Activated naive CD8-positive, alpha-beta T cell treated with anti-CD3 and anti-CD28 coated beads, Interleukin-2, amount 10 ng/mL, durations not matched to agents 7 days and 5 days (primary cell): ENCODE data around the gene TBC1D4. TPM values are rescaled to one million over a fixed set of nuclear protein-coding genes. Genes with fewer than 3 reads are reported as not detected.
"Not testable (repeated sequence)": the region's sequence is repeated elsewhere in the genome, so short reads cannot be mapped to it uniquely, and the experiment has no call there.

Experiments used
- ATAC-seq: fragments of 150-1000 bp; cut with Tn5 transposase; one replicate; pipeline ENCODE4 v1.10.0; 2021; ENCODE audit warnings: low read depth, moderate library complexity
- POLR2A ChIA-PET: fragments of 350-600 bp; sonication (Branson Sonifier 250); formaldehyde crosslinking; loops from one replicate; lab custom pipeline; 2021; ENCODE audit warnings: antibody characterized with exemption; lab: Charles Lee
- DNase-seq: peaks from one replicate; pipeline ENCODE4 v3.0.0; 2021
- H3K27ac Mint-ChIP-seq: one replicate; pipeline ENCODE4 v1.8.0; 2022; ENCODE audit warnings: mild to moderate bottlenecking, mixed read lengths
- H3K27me3 Mint-ChIP-seq: one replicate; pipeline ENCODE4 v1.8.0; 2022; ENCODE audit warnings: mild to moderate bottlenecking, moderate library complexity, mixed read lengths
- H3K36me3 Mint-ChIP-seq: one replicate; pipeline ENCODE4 v1.8.0; 2021; ENCODE audit warnings: mild to moderate bottlenecking, mixed read lengths
- H3K4me1 Mint-ChIP-seq: one replicate; pipeline ENCODE4 v1.8.0; 2021; ENCODE audit warnings: mixed read lengths
- H3K4me3 Mint-ChIP-seq: one replicate; pipeline ENCODE4 v1.8.0; 2022; ENCODE audit warnings: mild to moderate bottlenecking, moderate library complexity, mixed read lengths
- H3K9me3 Mint-ChIP-seq: one replicate; pipeline ENCODE4 v1.8.0; 2021; ENCODE audit warnings: mixed read lengths
- total RNA-seq, 2 experiments: library from RNA; stranded (reverse); gene quantifications; one replicate each; pipeline ENCODE4 v1.2.3, GENCODE V29; 2021

Gene TBC1D4
- total RNA-seq, 2 experiments from 2014 or later, result 19.4 to 21.0 TPM

- no peak overlapping the region for H3K27ac Mint-ChIP-seq
- H3K4me1 Mint-ChIP-seq, result peaks cover 1% of the 10 kb centered on the region
- no peak overlapping the region for H3K4me3 Mint-ChIP-seq
- H3K9me3 Mint-ChIP-seq, result peaks cover 4% of the 10 kb centered on the region
- H3K27me3 Mint-ChIP-seq, result peaks cover 9% of the 10 kb centered on the region
- POLR2A ChIA-PET, result no interaction called here
- DNase-seq (no peak), ATAC-seq (no peak)
- H3K36me3 Mint-ChIP-seq, result peaks cover 2% of the 10 kb centered on the region
These were observed 23.1 kb downstream of the TBC1D4 start for GRCh38 chr13:75458696-75459422.

GRCh38 chr13:75455962-75456361 is 26.0 kb downstream of the TBC1D4 start:
- peaks cover 2% of the 10 kb centered on the region for H3K36me3 Mint-ChIP-seq
- no peak overlapping the region for H3K4me3 Mint-ChIP-seq
- no peak for DNase-seq
- peaks cover 1% of the 10 kb centered on the region for H3K4me1 Mint-ChIP-seq
- peaks cover 4% of the 10 kb centered on the region for H3K9me3 Mint-ChIP-seq
- peaks cover 13% of the 10 kb centered on the region for H3K27me3 Mint-ChIP-seq
- H3K27ac Mint-ChIP-seq, result no peak overlapping the region
- no peak for ATAC-seq
- POLR2A ChIA-PET, result no interaction called here

- Mint-ChIP-seq H3K27me3 (peaks cover 17% of the 10 kb centered on the region), H3K36me3 (no peaks in the 10 kb centered on the region)
- POLR2A ChIA-PET, result no interaction called here
These were observed 27.5 kb downstream of the TBC1D4 start for GRCh38 chr13:75454497-75454896.

GRCh38 chr13:75452564-75452963 is 29.4 kb downstream of the TBC1D4 start:
- no peak for ATAC-seq
- Mint-ChIP-seq H3K27ac (no peak overlapping the region), H3K27me3 (peaks cover 15% of the 10 kb centered on the region), H3K9me3 (no peaks in the 10 kb centered on the region), H3K4me3 (no peak overlapping the region), H3K4me1 (peaks cover 1% of the 10 kb centered on the region), H3K36me3 (no peaks in the 10 kb centered on the region)
- POLR2A ChIA-PET, result no interaction called here
- DNase-seq, result no peak

More at GRCh38 chr13:75454497-75454896, 27.5 kb downstream of the TBC1D4 start:
- H3K27ac Mint-ChIP-seq, result no peak overlapping the region
- H3K9me3 Mint-ChIP-seq, result no peaks in the 10 kb centered on the region
- H3K4me1 Mint-ChIP-seq, result peaks cover 1% of the 10 kb centered on the region
- DNase-seq (no peak), ATAC-seq (no peak)
- H3K4me3 Mint-ChIP-seq, result no peak overlapping the region

- peaks cover 1% of the 10 kb centered on the region for H3K4me1 Mint-ChIP-seq
- no peaks in the 10 kb centered on the region for H3K36me3 Mint-ChIP-seq
- peaks cover 14% of the 10 kb centered on the region for H3K27me3 Mint-ChIP-seq
- no peaks in the 10 kb centered on the region for H3K9me3 Mint-ChIP-seq
- ATAC-seq, result no peak
- no peak overlapping the region for H3K4me3 Mint-ChIP-seq
- POLR2A ChIA-PET, result no interaction called here
- no peak for DNase-seq
- H3K27ac Mint-ChIP-seq, result no peak overlapping the region
These were observed 34.5 kb downstream of the TBC1D4 start for GRCh38 chr13:75447493-75447892.

GRCh38 chr13:75446874-75447273 is 35.1 kb downstream of the TBC1D4 start:
- Mint-ChIP-seq H3K4me1 (peaks cover 1% of the 10 kb centered on the region), H3K36me3 (no peaks in the 10 kb centered on the region), H3K4me3 (no peak overlapping the region), H3K9me3 (no peaks in the 10 kb centered on the region), H3K27ac (no peak overlapping the region), H3K27me3 (peaks cover 10% of the 10 kb centered on the region)
- ATAC-seq (no peak), DNase-seq (no peak)
- POLR2A ChIA-PET, result no interaction called here

GRCh38 chr13:75445717-75446499 is 36.1 kb downstream of the TBC1D4 start:
- ATAC-seq (no peak), DNase-seq (no peak)
- Mint-ChIP-seq H3K27me3 (peaks cover 10% of the 10 kb centered on the region), H3K9me3 (no peaks in the 10 kb centered on the region), H3K27ac (no peak overlapping the region), H3K4me3 (no peak overlapping the region), H3K4me1 (peaks cover 1% of the 10 kb centered on the region), H3K36me3 (no peaks in the 10 kb centered on the region)
- POLR2A ChIA-PET, result no interaction called here

GRCh38 chr13:75444016-75444415 is 38.0 kb downstream of the TBC1D4 start:
- H3K9me3 Mint-ChIP-seq, result no peaks in the 10 kb centered on the region
- peaks cover 10% of the 10 kb centered on the region for H3K27me3 Mint-ChIP-seq
- ATAC-seq (no peak), DNase-seq (no peak)
- no peak overlapping the region for H3K4me3 Mint-ChIP-seq
- H3K36me3 Mint-ChIP-seq, result no peaks in the 10 kb centered on the region
- POLR2A ChIA-PET, result no interaction called here
- H3K27ac Mint-ChIP-seq, result no peak overlapping the region
- H3K4me1 Mint-ChIP-seq, result no peaks in the 10 kb centered on the region

GRCh38 chr13:75443356-75443958 is 38.5 kb downstream of the TBC1D4 start:
- Mint-ChIP-seq H3K4me3 (no peak overlapping the region), H3K9me3 (no peaks in the 10 kb centered on the region), H3K27ac (no peak overlapping the region), H3K36me3 (no peaks in the 10 kb centered on the region), H3K27me3 (peaks cover 10% of the 10 kb centered on the region), H3K4me1 (no peaks in the 10 kb centered on the region)
- DNase-seq, result no peak
- no peak for ATAC-seq
- POLR2A ChIA-PET, result interaction anchor here (0.5 kb wide), 1 partner anchor 381 kb away, joined by 5 read pairs; no protein-coding TSS in a partner anchor

GRCh38 chr13:75442736-75443234 is 39.2 kb downstream of the TBC1D4 start:
- Mint-ChIP-seq H3K27ac (no peak overlapping the region), H3K4me1 (no peaks in the 10 kb centered on the region), H3K36me3 (no peaks in the 10 kb centered on the region), H3K9me3 (no peaks in the 10 kb centered on the region), H3K27me3 (peaks cover 10% of the 10 kb centered on the region), H3K4me3 (no peak overlapping the region)
- POLR2A ChIA-PET, result no interaction called here
- no peak for DNase-seq
- ATAC-seq, result no peak

- no peak overlapping the region for H3K27ac Mint-ChIP-seq
- DNase-seq (no peak), ATAC-seq (no peak)
- POLR2A ChIA-PET, result no interaction called here
- H3K4me3 Mint-ChIP-seq, result no peak overlapping the region
- peaks cover 12% of the 10 kb centered on the region for H3K27me3 Mint-ChIP-seq
- H3K9me3 Mint-ChIP-seq, result no peaks in the 10 kb centered on the region
- no peaks in the 10 kb centered on the region for H3K36me3 Mint-ChIP-seq
- H3K4me1 Mint-ChIP-seq, result no peaks in the 10 kb centered on the region
These were observed 41.9 kb downstream of the TBC1D4 start for GRCh38 chr13:75440100-75440499.

- POLR2A ChIA-PET, result no interaction called here
- Mint-ChIP-seq H3K27me3 (peaks cover 6% of the 10 kb centered on the region), H3K27ac (no peak overlapping the region), H3K4me3 (no peak overlapping the region), H3K9me3 (no peaks in the 10 kb centered on the region), H3K36me3 (no peaks in the 10 kb centered on the region), H3K4me1 (no peaks in the 10 kb centered on the region)
- no peak for DNase-seq
- no peak for ATAC-seq
These were observed 44.2 kb downstream of the TBC1D4 start for GRCh38 chr13:75437582-75438318.

- H3K4me1 Mint-ChIP-seq, DNase-seq, H3K27ac Mint-ChIP-seq, H3K9me3 Mint-ChIP-seq, H3K4me3 Mint-ChIP-seq, POLR2A ChIA-PET, H3K36me3 Mint-ChIP-seq, H3K27me3 Mint-ChIP-seq, ATAC-seq: not testable (repeated sequence)
These were observed 47.8 kb downstream of the TBC1D4 start for GRCh38 chr13:75434126-75434525.
